Measurements from ENCODE around the gene PCP4.

DNA sequence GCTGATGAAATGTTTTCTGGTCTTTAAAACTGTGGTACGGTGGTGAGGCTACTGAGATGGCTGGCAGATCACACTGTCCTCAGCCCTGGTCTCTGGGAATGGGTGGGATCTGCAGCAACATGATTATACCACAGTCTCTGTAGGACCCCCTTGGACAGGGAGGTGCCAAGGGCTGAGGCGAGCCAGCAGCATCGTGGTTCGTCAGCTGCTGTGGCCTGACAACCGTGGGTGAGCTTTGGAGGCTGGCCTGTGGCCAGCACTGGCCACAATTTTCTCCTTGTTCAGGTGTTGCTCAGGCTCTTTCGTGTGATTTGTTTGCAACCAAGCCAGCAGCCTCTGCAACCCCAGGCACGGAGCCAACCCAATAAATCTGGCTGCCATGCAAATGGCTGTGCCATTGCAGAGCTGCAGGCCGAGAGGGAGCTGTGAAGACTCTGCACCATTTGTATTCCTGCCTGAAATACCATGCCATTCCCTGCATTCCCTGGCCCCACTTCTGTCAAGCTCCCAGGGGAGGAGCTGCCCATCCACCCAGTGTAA, 70.9 kb downstream of the PCP4 start:
- TF ChIP-seq POLR2AphosphoS5 (IDR thresholded peaks at IDR 0.05; ENCODE audit: borderline replicate concordance, low read depth, low read length) (no peak), EZH2 (IDR thresholded peaks at IDR 0.05) (no peak)
